Spleen (tissue), 7 donors: ENCODE data around the gene SBNO1.

ENCODE experiments used
- POLR2A ChIP-seq, 3 donors: fragments of 450-650 bp; IDR thresholded peaks; one replicate each; pipeline ENCODE4 v1.5.1; 2017; ENCODE audit warnings: antibody characterized with exemption in 3 of 3, mild to moderate bottlenecking in 1 of 3
- TF ChIP-seq, protein P1 (sequence below), 11 experiments: fragments of 200-600 bp in 7 of 11; fragments of 450-650 bp in 4 of 11; sonication (generic) in 4 of 11; IDR thresholded peaks in 8 of 11; conservative IDR thresholded peaks in 3 of 11; 1 replicate in 7 of 11; 2 replicates in 4 of 11; pipeline versions ENCODE4 v1.4.0 to v1.8.0; 2016 to 2021; ENCODE audit warnings: antibody characterized with exemption in 11 of 11, inconsistent platforms in 4 of 11, mild to moderate bottlenecking in 1 of 11
- donor health status: DM: no; HTN: no; CAD: no; lungs with moderate emphysema.
- donor health status: DM: no; HTN: no; CAD: no.
- donor health status: DM: no; HTN: no; CAD: no.

DNA sequence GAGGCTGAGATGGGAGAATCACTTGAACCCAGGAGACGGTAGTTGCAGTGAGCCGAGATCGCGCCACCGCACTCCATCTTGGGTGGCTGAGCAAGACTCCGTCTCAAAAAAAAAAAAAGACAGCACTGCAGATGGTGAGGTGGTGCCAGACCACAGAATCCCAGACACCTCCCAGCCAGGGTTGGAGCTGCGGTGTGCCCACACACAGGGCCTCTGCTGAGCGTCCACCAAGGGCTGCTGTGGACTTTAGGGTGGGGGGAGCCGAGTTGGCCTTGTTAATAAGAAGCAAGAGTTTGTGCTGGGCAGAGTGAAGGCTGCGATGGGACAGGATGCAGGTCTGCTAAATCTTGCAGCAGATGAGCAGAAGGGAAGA is 33.5 kb upstream of the SBNO1 start:
- TF ChIP-seq POLR2A (IDR thresholded peaks at IDR 0.05), result no peak
- TF ChIP-seq, protein P1, sequence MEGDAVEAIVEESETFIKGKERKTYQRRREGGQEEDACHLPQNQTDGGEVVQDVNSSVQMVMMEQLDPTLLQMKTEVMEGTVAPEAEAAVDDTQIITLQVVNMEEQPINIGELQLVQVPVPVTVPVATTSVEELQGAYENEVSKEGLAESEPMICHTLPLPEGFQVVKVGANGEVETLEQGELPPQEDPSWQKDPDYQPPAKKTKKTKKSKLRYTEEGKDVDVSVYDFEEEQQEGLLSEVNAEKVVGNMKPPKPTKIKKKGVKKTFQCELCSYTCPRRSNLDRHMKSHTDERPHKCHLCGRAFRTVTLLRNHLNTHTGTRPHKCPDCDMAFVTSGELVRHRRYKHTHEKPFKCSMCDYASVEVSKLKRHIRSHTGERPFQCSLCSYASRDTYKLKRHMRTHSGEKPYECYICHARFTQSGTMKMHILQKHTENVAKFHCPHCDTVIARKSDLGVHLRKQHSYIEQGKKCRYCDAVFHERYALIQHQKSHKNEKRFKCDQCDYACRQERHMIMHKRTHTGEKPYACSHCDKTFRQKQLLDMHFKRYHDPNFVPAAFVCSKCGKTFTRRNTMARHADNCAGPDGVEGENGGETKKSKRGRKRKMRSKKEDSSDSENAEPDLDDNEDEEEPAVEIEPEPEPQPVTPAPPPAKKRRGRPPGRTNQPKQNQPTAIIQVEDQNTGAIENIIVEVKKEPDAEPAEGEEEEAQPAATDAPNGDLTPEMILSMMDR (IDR thresholded peaks at IDR 0.05 in 8 of 11, conservative IDR thresholded peaks at IDR 0.05 in 3 of 11), result no peak
